GM12891 (cell line): ENCODE data around the gene LRTM1.

Experiments
- PAX5 ChIP-seq: IDR thresholded peaks from 2 replicates; pipeline ENCODE4 v1.6.1; 2011; ENCODE audit warnings: low read length, moderate library complexity, mild to moderate bottlenecking; ENCODE audit not compliant: insufficient read depth, severe bottlenecking
- POLR2A ChIP-seq: IDR thresholded peaks from 2 replicates; pipeline ENCODE4 v1.6.1; 2011; ENCODE audit warnings: low read depth, low read length, control low read depth
- POLR2AphosphoS5 ChIP-seq: IDR thresholded peaks from 2 replicates; pipeline ENCODE4 v1.6.1; 2011; ENCODE audit warnings: low read depth, low read length, control low read depth
- POU2F2 ChIP-seq: IDR thresholded peaks from 2 replicates; pipeline ENCODE4 v1.6.1; 2011; ENCODE audit warnings: low read depth, mild to moderate bottlenecking, control low read depth, low read length, moderate library complexity
- SPI1 ChIP-seq: IDR thresholded peaks from 2 replicates; pipeline ENCODE4 v1.6.1; 2011; ENCODE audit warnings: low read depth, low read length, control low read depth
- TAF1 ChIP-seq: IDR thresholded peaks from 2 replicates; pipeline ENCODE4 v1.6.1; 2011; ENCODE audit warnings: low read depth, low read length, control low read depth

DNA sequence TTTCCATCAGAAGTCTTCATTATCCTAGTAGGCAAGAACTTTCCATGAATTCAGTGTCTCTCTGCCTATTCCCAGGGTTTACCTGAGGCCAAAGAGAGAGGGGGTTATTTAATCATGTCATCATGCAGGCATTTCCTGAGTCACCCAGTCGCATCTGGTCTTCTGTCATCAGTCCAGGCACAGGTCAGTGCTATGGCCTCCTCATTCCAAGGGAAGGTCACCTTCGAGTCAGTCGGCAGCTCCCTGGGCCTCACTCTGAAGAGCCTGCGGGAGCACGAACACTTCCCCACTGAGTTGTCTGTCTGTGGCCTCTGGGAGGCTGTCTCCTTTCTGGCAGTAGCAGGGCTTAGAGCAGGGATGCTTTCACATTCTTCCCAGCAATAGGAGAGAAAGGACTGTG lies 26.2 kb upstream of the LRTM1 start:
- TF ChIP-seq POLR2A (no peak), TAF1 (no peak), POLR2AphosphoS5 (no peak), PAX5 (no peak), SPI1 (no peak), POU2F2 (no peak)
